Prostate gland (tissue), 2 donors: Measurements from ENCODE around the gene FAF1.
"Not testable (repeated sequence)": the region's sequence is repeated elsewhere in the genome, so short reads cannot be mapped to it uniquely, and the experiment has no call there.

Source experiments
- POLR2A ChIP-seq: fragments of 450-650 bp; IDR thresholded peaks from one replicate; pipeline ENCODE4 v1.6.1; 2016; ENCODE audit warnings: antibody characterized with exemption, mild to moderate bottlenecking
- POLR2AphosphoS5 ChIP-seq: sonication (generic); formaldehyde crosslinking; IDR thresholded peaks from one replicate; pipeline ENCODE4 v1.6.1; 2017; ENCODE audit warnings: antibody characterized with exemption
- TF ChIP-seq, protein P1 (sequence below), 4 experiments: fragments of 200-600 bp in 2 of 4; fragments of 450-650 bp in 2 of 4; sonication (generic) in 2 of 4; IDR thresholded peaks; 1 replicate in 3 of 4; 2 replicates in 1 of 4; pipeline ENCODE4 v1.5.1; 2016 to 2019; ENCODE audit warnings: antibody characterized with exemption in 4 of 4, mild to moderate bottlenecking in 2 of 4, moderate library complexity in 2 of 4

DNA sequence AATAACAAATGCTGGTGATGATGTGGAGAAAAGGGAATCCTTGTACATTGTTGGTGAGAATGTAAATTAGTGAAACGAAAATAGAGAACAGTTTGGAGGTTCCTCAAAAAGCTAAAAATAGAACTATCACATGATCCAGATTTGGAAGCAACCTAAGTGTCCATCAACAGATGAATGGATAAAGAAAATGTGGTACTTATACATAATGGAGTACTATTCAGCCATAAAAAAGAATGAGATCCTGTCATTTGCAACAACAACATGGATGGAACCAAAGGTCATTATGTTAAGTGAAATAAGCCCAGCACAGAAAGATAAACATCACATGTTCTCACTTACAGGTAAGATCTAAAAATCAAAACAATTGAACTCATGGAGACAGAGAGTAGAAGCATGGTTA lies 39.3 kb upstream of the FAF1 start:
- TF ChIP-seq, protein P1, sequence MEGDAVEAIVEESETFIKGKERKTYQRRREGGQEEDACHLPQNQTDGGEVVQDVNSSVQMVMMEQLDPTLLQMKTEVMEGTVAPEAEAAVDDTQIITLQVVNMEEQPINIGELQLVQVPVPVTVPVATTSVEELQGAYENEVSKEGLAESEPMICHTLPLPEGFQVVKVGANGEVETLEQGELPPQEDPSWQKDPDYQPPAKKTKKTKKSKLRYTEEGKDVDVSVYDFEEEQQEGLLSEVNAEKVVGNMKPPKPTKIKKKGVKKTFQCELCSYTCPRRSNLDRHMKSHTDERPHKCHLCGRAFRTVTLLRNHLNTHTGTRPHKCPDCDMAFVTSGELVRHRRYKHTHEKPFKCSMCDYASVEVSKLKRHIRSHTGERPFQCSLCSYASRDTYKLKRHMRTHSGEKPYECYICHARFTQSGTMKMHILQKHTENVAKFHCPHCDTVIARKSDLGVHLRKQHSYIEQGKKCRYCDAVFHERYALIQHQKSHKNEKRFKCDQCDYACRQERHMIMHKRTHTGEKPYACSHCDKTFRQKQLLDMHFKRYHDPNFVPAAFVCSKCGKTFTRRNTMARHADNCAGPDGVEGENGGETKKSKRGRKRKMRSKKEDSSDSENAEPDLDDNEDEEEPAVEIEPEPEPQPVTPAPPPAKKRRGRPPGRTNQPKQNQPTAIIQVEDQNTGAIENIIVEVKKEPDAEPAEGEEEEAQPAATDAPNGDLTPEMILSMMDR (IDR thresholded peaks at IDR 0.05): not testable (repeated sequence)
- TF ChIP-seq POLR2A, POLR2AphosphoS5: not testable (repeated sequence)
